PFSK-1 (cell line): ENCODE results near the gene TRIM63.

ENCODE experiments used
- FOXP2 ChIP-seq: optimal IDR thresholded peaks from 2 replicates; pipeline ENCODE3; 2011; ENCODE audit warnings: borderline replicate concordance, control low read depth, inconsistent platforms; ENCODE audit not compliant: insufficient read depth; ENCODE audit errors: extremely low read length, extremely low read depth
- REST ChIP-seq, 2 experiments: IDR thresholded peaks; 2 replicates each; pipeline versions ENCODE4 v1.6.1 to v1.8.0; 2011 to 2012; ENCODE audit warnings: low read depth in 2 of 2, low read length in 2 of 2, control low read depth in 1 of 2, inconsistent platforms in 1 of 2, mild to moderate bottlenecking in 1 of 2, moderate library complexity in 1 of 2; ENCODE audit not compliant: insufficient read depth in 1 of 2

- TF ChIP-seq REST (IDR thresholded peaks at IDR 0.05; ENCODE audit: insufficient read depth in 1 of 2, low read depth in 2 of 2, low read length in 2 of 2) (no peak), FOXP2 (no peak)
Measured at GRCh38 chr1:26032656-26033357, 34.6 kb downstream of the TRIM63 start.
